ENCODE data around the gene C1QL1.

The C1QL1 gene

DNA sequence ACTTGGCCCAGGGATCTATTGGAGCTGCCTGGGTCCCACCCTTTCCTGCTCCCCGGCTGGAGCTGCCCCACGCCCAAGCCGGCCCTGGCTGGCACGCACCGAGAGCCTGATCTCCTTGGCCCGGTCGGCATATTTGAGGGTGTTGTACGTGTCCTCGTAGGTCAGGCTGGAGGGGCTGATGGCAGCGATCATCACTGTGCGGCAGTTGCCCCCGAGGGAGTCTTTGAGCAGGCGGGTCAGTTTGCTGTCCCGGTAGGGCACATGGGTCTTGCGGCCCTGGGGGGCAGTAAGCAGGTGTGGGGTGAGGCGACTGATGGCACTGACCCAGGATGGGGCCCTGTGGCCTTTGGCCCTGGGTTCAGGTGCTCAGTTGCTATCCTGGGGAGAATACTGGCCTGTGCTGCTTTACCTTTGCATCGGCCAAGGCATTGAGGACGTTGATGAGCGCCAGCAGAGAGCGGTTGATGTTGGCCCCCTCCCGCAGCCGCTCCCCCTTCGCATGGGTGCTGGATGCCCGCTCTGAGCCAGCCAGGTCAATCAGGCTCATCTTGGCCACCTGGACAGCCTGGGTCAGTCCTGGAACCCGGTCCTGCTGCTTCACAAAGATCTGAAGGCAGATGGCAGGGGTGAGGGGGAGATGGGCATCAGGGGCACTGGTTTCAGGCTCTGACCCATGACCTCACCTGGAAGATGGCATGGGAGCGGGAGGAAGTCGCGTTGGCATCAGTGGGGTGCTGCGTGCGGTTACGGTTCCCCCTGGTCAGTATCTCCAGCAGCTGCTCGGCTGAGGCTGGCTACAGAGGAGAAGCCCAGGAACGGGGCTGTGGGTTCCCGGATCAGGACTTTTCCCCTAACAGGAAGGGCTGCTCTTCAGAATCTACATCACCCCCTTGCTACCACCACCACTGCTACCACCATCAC is 34.0 kb downstream of the C1QL1 start:
- in situ Hi-C loops (cut with HindIII; ENCODE audit: low sequenced_read_pairs): no loop called here
- H3K4me3 ChIP-seq (ENCODE audit: low read depth, low read length): no peak overlapping the region
- DNase-seq (ENCODE audit: low read depth): no peak
- TF ChIP-seq, protein P1, sequence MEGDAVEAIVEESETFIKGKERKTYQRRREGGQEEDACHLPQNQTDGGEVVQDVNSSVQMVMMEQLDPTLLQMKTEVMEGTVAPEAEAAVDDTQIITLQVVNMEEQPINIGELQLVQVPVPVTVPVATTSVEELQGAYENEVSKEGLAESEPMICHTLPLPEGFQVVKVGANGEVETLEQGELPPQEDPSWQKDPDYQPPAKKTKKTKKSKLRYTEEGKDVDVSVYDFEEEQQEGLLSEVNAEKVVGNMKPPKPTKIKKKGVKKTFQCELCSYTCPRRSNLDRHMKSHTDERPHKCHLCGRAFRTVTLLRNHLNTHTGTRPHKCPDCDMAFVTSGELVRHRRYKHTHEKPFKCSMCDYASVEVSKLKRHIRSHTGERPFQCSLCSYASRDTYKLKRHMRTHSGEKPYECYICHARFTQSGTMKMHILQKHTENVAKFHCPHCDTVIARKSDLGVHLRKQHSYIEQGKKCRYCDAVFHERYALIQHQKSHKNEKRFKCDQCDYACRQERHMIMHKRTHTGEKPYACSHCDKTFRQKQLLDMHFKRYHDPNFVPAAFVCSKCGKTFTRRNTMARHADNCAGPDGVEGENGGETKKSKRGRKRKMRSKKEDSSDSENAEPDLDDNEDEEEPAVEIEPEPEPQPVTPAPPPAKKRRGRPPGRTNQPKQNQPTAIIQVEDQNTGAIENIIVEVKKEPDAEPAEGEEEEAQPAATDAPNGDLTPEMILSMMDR (IDR thresholded peaks at IDR 0.05; ENCODE audit: low read depth, low read length, missing control alignments): no peak

DNA sequence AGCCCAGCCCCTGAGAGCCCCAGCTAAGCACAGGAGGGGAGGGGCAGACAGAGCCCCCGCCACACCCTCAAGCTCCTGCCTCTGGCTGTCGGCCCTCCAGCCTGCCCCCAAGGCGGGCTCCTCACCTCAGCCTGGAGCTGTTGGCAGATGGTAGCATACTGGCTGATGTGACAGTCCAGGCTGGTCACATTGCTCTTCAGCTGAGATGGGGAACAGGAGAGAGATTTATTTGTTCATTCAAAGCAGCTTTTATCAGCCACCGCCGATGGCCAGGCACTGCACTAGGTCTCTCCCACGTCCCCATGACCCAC is 35.4 kb downstream of the C1QL1 start:
- no peak overlapping the region for H3K4me3 ChIP-seq (ENCODE audit: low read depth, low read length)
- TF ChIP-seq, protein P1 (IDR thresholded peaks at IDR 0.05; ENCODE audit: low read depth, low read length, missing control alignments): no peak
- DNase-seq (ENCODE audit: low read depth): no peak
- in situ Hi-C loops (cut with HindIII; ENCODE audit: low sequenced_read_pairs): no loop called here

DNA sequence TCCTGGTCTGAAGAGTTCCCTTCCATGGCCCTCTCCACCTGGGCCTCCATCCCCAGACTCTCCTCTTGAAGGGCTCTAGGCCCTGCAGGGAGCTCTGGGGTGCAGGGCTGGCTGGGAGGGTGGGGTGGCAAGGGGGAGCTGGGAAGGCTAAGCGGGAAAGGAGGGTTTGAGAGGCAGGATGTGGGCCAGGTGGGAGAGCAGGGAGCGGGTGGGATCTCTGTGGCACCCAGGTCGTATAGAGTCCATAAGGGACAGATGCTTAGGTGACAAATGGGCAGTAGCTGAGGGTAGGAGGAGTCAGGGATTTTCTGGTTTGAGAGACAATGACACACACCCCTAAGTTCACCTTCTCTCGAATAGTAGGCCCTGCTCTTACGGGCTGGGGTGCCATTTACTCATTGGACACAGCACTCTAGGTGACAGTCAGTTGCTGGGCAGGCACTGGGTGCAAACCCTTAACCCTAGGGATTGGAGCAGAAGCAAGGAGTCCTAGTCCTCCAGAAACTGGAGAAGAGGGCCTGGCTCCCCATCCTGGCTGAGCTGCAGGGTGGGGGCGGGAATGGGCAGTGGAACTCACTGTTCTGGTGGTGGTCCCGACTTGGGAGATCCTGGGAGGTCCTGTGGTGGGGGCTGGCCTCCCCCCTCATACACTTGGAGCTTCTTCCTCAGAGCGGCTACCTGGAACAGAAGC is 35.9 kb downstream of the C1QL1 start:
- DNase-seq (ENCODE audit: low read depth): no peak

DNA sequence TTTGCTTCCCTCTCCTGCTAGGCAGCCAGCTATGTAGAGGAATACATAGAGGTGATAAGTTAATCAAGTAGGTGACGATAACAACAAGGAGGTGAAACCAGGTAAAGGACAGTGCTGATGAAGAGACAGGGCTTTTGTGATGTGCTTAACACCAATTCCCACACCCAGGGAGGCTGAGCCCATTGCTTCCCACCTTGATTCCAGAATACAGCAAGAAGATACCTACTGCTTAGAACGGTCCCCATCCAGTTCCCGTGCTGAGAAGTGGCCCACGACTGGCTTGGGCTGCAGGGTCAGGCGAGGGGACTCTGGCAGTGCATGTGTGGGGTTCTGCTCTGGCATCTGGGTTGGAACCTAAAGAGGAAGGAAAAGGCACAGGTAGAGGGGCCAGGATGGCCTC is 36.7 kb downstream of the C1QL1 start:
- no peak for DNase-seq (ENCODE audit: low read depth)
- in situ Hi-C loops (cut with HindIII; ENCODE audit: low sequenced_read_pairs): no loop called here
- TF ChIP-seq, protein P1 (IDR thresholded peaks at IDR 0.05; ENCODE audit: low read depth, low read length, missing control alignments): no peak
- no peak overlapping the region for H3K4me3 ChIP-seq (ENCODE audit: low read depth, low read length)

More for the DNA sequence above, 35.9 kb downstream of the C1QL1 start:
- TF ChIP-seq, protein P1 (IDR thresholded peaks at IDR 0.05; ENCODE audit: low read depth, low read length, missing control alignments): no peak
- in situ Hi-C loops (cut with HindIII; ENCODE audit: low sequenced_read_pairs): no loop called here
- no peak overlapping the region for H3K4me3 ChIP-seq (ENCODE audit: low read depth, low read length)

DNA sequence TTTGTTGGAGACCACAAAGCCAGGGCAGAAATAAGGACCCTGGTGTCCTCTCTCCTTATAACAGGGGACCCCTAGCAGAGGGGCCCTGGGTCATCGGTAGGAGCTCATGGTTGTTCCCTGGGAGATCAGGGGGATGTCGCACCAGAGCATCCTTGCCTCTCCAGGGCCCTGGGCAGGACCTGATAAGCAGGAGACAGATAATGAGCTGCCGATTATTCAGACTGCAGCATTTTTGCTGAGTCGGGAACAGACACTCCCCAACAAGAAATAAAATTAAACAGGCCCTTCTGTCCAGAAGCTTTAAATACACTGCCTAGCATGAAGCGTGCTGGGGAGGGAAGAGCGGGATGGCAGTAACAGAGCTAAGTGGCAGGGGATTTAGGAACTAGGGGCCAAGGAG is 37.4 kb downstream of the C1QL1 start:
- DNase-seq (ENCODE audit: low read depth): no peak
- H3K4me3 ChIP-seq (ENCODE audit: low read depth, low read length): no peak overlapping the region
- TF ChIP-seq, protein P1 (IDR thresholded peaks at IDR 0.05; ENCODE audit: low read depth, low read length, missing control alignments): no peak
- in situ Hi-C loops (cut with HindIII; ENCODE audit: low sequenced_read_pairs): no loop called here

DNA sequence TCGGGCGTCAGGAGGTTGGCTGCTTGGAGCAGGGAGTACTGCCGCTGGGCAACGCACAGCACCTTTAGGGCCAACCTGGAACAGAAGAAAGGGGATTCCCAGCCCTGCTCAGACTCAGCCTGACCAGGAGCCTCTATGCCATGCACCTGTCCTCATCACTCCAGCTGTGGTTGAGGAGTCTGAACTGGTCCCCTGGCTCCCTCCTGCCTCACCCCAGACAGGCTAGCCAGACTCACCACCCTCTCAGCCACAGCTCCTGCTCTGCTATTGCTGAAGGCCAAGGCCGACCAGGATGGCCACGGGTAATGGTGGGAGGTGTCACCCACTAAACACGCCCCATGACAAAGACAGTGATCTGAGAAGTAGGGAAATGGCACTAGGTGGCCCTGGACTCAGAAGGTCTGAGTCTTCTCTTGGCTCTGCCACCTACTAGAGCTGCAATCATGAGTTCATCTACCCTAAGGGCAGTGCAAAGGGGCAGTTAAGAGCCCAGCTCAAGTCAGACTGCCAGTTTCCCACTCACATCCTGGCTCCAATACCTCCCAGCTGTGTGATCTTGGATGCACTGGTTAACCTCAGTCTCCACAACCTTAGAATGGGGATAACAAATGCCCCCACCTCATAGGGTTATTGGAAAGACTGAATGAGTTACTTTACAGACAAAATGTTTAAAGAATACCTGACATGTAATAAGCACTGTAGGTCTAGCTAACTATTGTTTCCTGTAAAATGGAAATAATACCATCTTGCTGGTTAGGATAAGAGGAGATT is 39.0 kb downstream of the C1QL1 start:
- DNase-seq (ENCODE audit: low read depth): no peak
- in situ Hi-C loops (cut with HindIII; ENCODE audit: low sequenced_read_pairs): no loop called here

More for the DNA sequence above, 39.0 kb downstream of the C1QL1 start:
- TF ChIP-seq, protein P1 (IDR thresholded peaks at IDR 0.05; ENCODE audit: low read depth, low read length, missing control alignments): no peak
- no peak overlapping the region for H3K4me3 ChIP-seq (ENCODE audit: low read depth, low read length)

Data from astrocyte of the cerebellum (primary cell).